Brain pericyte (primary cell): Measurements from ENCODE around the gene ENDOG.
"Not testable (repeated sequence)": the region's sequence is repeated elsewhere in the genome, so short reads cannot be mapped to it uniquely, and the experiment has no call there.

Experiments used
- DNase-seq: peaks from one replicate; pipeline ENCODE4 v3.0.0-alpha.2; 2012; ENCODE audit warnings: low read depth, low spot score

The ENDOG gene

DNA sequence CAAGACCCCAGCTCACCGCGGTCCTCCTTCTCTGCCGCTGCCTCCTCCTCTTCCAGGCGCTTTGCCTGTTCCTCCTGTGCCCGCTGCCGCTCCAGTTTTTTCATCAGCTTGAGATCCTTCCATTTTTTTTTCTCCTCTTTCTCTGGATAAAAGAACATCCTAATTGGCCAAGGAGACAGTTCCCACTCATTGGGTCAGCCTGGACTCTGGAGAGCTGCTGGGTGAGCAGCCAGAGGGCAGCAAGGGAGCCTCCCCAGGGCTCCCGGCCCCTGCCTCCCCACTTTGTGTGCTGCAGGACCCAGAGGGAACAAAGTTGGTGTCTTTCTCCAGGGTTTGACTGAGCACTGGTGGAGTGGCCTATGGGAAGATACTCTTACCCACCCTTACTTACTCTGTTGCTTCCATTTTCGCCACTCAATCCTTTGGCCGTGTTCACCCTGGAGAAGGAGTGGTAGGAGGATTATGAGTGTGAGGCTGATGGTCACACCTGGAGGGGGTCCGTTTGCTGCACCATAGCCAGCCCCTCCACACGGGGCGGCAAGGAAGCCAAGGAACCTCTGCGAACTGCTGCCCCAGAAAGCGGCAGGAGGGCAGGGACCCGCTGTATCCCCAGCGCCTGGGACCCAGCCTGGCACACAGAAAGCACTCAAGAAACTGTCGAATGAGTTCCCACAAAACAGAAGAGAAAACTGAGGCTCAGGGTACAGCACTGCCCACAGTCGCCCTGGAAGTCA, 10.6 kb downstream of the ENDOG start:
- no peak for DNase-seq

- DNase-seq, result peak; percentile 71
Measured at GRCh38 chr9:128829477-128830251, 11.4 kb downstream of the ENDOG start, which contains the start of gene SPOUT1. Gene SPOUT1 (minus strand): TSS chr9:128829794. CDS start chr9:128829780, 14 bp downstream.

- no peak for DNase-seq
Measured at GRCh38 chr9:128833696-128834095, 15.4 kb downstream of the ENDOG start.

- no peak for DNase-seq
Measured at GRCh38 chr9:128835246-128836210, 17.2 kb downstream of the ENDOG start.

DNA sequence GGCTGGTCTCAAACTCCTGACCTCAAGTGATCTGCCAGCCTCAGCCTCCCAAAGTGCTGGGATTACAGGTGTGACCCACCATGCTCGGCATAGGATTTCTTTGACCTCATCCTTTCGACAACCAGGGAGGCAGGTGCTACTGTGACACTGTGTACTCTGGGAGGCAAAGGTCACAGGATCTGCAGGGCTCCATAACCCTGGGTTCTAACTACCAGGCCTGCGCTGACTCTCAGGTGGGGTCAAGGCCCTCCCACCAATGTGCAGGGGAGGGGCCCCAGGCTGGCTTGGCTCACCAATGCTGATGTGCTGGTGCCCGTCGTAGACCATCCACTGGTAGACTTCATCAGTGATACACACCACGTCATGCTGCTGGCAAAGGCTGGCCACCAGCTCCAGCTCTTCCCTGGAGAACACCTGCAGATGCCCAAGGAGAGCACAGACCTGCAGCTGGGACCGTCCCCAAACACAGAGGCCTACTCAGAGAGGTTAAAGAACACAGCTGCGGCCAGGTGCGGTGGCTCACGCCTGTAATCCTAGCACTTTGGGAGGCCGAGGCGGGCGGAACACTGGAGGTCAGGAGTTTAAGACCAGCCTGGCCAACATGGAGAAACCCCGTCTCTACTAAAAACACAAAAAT, 18.3 kb downstream of the ENDOG start:
- DNase-seq, result no peak

DNA sequence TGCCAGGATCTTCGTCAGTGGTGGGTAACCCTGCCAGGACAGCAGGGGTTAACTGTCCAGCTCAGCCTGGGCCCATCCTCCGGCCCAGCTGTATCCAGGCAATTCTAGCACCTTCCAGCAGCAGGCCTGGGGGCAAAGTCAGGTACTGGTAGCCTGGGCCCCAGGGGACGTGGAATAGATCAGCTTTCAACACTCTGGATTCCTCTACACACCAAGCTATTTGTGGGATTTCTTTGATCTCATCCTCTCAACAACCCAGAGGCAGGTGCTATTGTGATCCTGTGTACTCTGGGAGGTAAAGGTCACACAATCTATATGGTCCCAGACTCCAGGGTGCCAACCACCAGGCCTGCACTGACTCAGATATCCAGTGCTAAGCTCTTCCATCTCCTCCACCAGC, 20.0 kb downstream of the ENDOG start:
- DNase-seq, result no peak

DNA sequence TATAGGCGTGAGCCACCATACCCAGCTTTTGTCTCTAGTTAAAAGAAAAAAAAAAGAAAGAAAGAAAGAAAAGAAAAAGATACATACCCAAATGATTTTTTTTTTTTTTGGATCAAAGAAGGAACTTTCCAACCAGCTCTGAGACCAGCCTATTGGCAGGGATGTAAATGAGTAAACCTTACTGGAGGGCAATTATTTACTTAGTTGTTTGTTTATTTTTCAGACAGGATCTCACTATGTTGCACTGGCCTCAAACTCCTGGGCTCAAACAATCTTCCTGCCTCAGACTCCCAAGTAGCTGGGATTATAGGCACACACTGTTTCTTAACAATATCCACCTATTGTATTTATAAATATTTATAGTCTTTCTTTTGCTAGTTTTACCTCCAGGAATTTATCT, 22.2 kb downstream of the ENDOG start:
- no peak for DNase-seq

DNA sequence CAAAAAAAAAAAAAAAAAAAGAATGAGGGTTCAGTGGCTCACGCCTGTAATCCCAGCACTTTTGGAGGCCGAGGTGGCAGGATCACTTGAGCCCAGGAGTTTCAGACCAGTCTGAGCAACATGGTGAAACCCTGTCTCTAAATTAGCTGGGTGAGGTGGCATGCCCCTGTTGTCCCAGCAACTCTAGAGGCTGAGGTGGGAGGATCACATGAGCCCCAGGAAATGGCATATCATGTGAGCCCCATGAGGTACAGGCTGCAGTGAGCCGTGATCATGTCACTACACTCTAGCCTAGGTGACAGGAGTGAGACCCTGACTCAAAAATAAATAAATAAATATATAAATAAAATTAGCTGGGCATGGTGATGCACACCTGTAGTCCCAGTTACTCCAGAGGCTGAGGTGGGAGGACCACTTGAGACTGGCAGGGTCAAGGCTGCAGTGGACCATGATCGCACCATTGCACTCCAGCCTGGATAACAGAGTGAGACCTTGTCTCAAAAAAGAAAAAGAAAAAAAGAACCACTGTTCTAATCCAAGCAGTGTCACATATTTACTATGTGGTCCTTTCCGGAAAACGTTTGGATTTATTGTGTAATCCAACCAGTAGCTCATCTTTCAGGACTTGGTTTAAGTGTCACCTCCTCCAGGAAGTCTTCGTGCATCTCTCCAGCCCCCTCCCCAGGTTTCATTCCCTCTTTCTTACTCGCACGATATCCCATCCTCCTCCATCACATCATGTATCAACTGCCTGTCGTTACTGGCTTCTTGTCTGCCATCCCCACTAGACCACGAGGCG, 23.6 kb downstream of the ENDOG start:
- DNase-seq, result no peak

- DNase-seq, result not testable (repeated sequence)
Measured at GRCh38 chr9:128843171-128843570, 24.9 kb downstream of the ENDOG start.

- no peak for DNase-seq
Measured at GRCh38 chr9:128845186-128845931, 27.1 kb downstream of the ENDOG start.

GRCh38 chr9:128846680-128847030, 28.4 kb downstream of the ENDOG start:
- DNase-seq, result no peak

GRCh38 chr9:128847803-128848202, 29.5 kb downstream of the ENDOG start:
- DNase-seq, result no peak

DNA sequence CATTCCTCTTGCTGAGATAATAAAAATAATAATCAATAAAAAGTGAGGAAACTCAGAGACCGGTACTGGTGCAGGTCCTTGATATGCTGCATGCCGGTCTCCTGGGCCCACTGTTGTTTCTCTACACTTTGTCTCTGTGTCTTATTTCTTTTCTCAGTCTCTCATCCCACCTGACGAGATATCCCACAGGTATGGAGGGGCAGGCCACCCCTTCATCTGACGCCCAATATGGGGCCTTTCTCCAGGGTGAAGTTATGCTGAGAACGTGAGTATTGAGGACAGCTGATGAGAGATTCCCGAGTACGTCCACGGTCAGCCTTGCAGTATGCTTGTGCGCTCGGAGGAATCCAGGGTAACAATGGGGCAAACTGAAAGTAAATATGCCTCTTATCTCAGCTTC, 32.7 kb downstream of the ENDOG start:
- DNase-seq, result not testable (repeated sequence)

GRCh38 chr9:128851779-128852600, 33.7 kb downstream of the ENDOG start:
- not testable (repeated sequence) for DNase-seq

- DNase-seq, result not testable (repeated sequence)
Measured at GRCh38 chr9:128852646-128853045, 34.3 kb downstream of the ENDOG start.

DNA sequence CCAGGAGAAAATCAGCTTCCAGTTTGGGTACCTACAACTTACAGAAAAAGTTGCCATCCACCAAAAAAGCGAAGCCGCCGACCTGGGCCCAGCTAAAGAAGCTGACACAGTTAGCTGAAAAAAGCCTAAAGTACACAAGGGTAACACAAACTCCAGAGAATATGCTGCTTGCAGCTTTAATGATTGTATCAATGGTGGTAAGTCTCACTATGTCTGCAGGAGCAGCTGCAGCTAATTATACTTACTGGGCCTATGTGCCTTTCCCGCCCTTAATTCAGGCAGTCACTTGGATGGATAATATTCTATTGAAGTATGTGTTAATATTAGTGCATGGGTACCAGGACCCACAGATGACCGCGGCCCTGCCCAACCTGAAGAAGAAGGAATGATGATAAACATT, 36.2 kb downstream of the ENDOG start:
- DNase-seq, result not testable (repeated sequence)

DNA sequence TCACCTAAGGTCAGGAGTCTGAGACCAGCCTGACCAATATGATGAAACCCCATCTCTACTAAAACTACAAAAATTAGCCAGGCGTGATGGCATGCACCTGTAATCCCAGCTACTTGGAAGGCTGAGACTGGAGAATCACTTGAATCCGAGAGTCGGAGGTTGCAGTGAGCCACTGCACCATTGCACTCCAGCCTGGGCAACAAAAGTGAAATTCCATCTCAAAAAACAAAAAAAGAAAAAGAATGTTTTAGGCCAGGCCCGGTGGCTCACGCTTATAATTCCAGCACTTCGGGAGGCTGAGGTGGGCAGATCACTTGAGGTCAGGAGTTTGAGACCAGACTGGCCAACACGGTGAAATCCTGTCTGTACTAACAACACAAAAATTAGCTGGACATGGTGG, 40.2 kb downstream of the ENDOG start:
- not testable (repeated sequence) for DNase-seq

DNA sequence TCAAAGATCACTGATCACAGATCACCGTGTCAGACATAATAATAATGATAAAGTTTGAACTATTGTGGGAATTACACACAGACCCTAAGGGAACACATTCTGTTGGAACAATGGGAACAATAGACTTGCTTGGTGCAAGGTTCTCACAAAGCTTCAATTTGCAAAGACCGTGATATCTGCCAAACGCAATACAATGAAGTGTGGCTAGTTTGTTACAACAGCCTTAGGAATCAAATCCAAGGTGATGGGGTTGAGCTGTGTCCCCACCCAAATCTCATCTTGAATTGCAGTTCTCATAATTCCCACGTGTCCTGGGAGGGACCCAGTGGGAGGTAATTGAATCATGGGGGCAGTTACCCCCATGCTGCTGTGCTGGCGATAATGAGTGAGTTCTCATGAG, 42.6 kb downstream of the ENDOG start:
- no peak for DNase-seq

GRCh38 chr9:128861501-128861900, 43.2 kb downstream of the ENDOG start:
- DNase-seq, result no peak
